Activated CD8-positive, alpha-beta T cell treated with anti-CD3 and anti-CD28 coated beads for 36 hours (primary cell): Measurements from ENCODE around the gene SUOX. TPM values are rescaled to one million over a fixed set of nuclear protein-coding genes. Genes with fewer than 3 reads are reported as not detected.
A peak's percentile ranks its signal among the peaks of the same experiment; 100 is the strongest.

Source experiments
- ATAC-seq: fragments of 200-7000 bp; cut with Tn5 transposase; one replicate; pipeline ENCODE4 v1.10.0; 2021; ENCODE audit warnings: mild to moderate bottlenecking, moderate library complexity
- CTCF ChIA-PET: fragments of 350-600 bp; sonication (Branson Sonifier 250); formaldehyde crosslinking; loops from one replicate; lab custom pipeline; 2021; ENCODE audit warnings: antibody characterized with exemption; lab: Charles Lee
- POLR2A ChIA-PET: fragments of 350-600 bp; sonication (Branson Sonifier 250); formaldehyde crosslinking; loops from one replicate; lab custom pipeline; 2021; ENCODE audit warnings: antibody characterized with exemption; lab: Charles Lee
- DNase-seq: peaks from one replicate; pipeline ENCODE4 v3.0.0-alpha.2; 2020
- H3K27ac Mint-ChIP-seq: one replicate; pipeline ENCODE4 v1.8.0; 2021; ENCODE audit warnings: mild to moderate bottlenecking, mixed read lengths
- H3K27me3 Mint-ChIP-seq: one replicate; pipeline ENCODE4 v1.8.0; 2021; ENCODE audit warnings: mixed read lengths
- H3K36me3 Mint-ChIP-seq: one replicate; pipeline ENCODE4 v1.8.0; 2021; ENCODE audit warnings: low read depth, mixed read lengths
- H3K4me1 Mint-ChIP-seq: one replicate; pipeline ENCODE4 v1.8.0; 2021; ENCODE audit warnings: low read depth, mixed read lengths
- H3K4me3 Mint-ChIP-seq: one replicate; pipeline ENCODE4 v1.8.0; 2021; ENCODE audit warnings: mild to moderate bottlenecking, moderate library complexity, mixed read lengths
- H3K9me3 Mint-ChIP-seq: one replicate; pipeline ENCODE4 v1.8.0; 2021; ENCODE audit warnings: mixed read lengths
- intact Hi-C: fragments of 100-400 bp; cut with micrococcal nuclease; formaldehyde crosslinking; loops from one replicate; pipeline ENCODE4 v1.10.0; 2022
- total RNA-seq, 2 experiments: library from RNA; stranded (reverse); gene quantifications; one replicate each; pipeline ENCODE4 v1.2.3, GENCODE V29; 2021
- TF ChIP-seq, protein P1 (sequence below): fragments of 200-600 bp; IDR thresholded peaks from one replicate; pipeline ENCODE4 v1.8.0; 2022; ENCODE audit warnings: antibody characterized with exemption, mild to moderate bottlenecking

SUOX gene
- total RNA-seq, 2 experiments from 2014 or later: 4.6 to 6.2 TPM

DNA sequence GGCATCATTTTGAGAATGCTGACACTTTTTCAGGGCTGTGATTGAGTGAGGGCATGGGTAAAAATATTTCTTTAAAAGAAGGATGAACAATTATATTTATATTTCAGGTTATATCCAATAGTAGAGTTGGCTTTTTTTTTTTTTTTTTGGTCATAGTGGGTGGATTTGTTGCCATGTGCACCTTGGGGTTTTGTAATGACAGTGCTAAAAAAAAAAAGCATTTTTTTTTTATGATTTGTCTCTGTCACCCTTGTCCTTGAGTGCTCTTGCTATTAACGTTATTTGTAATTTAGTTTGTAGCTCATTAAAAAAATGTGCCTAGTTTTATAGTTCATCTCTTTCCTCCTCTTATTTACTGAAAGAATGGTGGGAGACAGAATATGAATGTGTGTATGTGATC is 24.6 kb upstream of the SUOX start:
- Mint-ChIP-seq H3K9me3 (no peaks in the 10 kb centered on the region), H3K4me1 (peaks cover 33% of the 10 kb centered on the region), H3K27ac (no peak overlapping the region), H3K36me3 (peaks cover 30% of the 10 kb centered on the region), H3K27me3 (no peaks in the 10 kb centered on the region), H3K4me3 (no peak overlapping the region)
- DNase-seq: no peak
- ChIA-PET POLR2A (interaction anchor here (1.6 kb wide), 1 partner anchor 137 kb away, joined by 3 read pairs; no protein-coding TSS in a partner anchor), CTCF (no interaction called here)
- intact Hi-C loops: loop anchor here (2.0 to 10.0 kb wide), 2 partner anchors 44 to 238 kb away; no protein-coding TSS in a partner anchor
- TF ChIP-seq, protein P1, sequence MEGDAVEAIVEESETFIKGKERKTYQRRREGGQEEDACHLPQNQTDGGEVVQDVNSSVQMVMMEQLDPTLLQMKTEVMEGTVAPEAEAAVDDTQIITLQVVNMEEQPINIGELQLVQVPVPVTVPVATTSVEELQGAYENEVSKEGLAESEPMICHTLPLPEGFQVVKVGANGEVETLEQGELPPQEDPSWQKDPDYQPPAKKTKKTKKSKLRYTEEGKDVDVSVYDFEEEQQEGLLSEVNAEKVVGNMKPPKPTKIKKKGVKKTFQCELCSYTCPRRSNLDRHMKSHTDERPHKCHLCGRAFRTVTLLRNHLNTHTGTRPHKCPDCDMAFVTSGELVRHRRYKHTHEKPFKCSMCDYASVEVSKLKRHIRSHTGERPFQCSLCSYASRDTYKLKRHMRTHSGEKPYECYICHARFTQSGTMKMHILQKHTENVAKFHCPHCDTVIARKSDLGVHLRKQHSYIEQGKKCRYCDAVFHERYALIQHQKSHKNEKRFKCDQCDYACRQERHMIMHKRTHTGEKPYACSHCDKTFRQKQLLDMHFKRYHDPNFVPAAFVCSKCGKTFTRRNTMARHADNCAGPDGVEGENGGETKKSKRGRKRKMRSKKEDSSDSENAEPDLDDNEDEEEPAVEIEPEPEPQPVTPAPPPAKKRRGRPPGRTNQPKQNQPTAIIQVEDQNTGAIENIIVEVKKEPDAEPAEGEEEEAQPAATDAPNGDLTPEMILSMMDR: no peak
- no peak for ATAC-seq

DNA sequence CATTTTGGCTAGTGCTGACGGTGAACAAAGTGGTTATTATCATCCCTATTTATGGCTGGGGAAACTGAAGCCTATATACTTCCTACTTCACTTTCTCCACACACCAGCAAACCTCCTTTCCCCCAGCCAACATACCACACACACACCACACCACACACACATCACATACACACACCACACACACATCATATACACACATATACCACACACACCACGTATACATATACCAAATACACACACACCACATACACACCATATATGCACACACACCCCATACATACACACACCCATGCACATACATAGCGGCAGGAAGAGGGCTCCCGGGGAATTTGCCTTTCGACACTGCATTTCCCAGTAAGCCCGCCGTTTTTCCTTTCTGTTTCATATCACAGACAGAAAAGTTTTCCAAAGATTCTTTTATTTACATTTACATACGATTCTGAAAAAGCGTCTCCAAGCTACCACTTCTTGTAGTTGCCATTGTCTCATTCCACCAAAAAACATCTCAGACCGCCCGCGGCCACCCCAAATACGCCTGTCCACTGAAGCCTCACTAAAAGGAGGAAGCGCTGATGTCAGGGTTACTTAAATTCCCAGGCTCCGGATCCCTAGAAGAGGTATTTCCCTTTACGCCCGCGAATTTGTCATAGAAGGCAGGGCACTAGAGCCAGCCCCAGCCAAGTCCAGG is 24.0 kb upstream of the SUOX start:
- Mint-ChIP-seq H3K27ac (no peak overlapping the region), H3K27me3 (no peaks in the 10 kb centered on the region), H3K4me3 (no peak overlapping the region), H3K36me3 (peaks cover 24% of the 10 kb centered on the region), H3K9me3 (no peaks in the 10 kb centered on the region), H3K4me1 (peaks cover 31% of the 10 kb centered on the region)
- TF ChIP-seq, protein P1: no peak
- ChIA-PET POLR2A (interaction anchor here (0.6 to 2.5 kb wide), 17 partner anchors 9 to 217 kb away, joined by 3 to 10 read pairs (median 3); partner anchors contain the start of genes PA2G4 and SMARCC2), CTCF (interaction anchor here (0.9 to 2.7 kb wide), 16 partner anchors 10 to 243 kb away, joined by 3 to 27 read pairs (median 4); partner anchors contain the start of genes ORMDL2, PYM1, SARNP and ZC3H10)
- intact Hi-C loops: loop anchor here (2.0 to 10.0 kb wide), 2 partner anchors 44 to 238 kb away; no protein-coding TSS in a partner anchor
- ATAC-seq (no peak), DNase-seq (no peak)

DNA sequence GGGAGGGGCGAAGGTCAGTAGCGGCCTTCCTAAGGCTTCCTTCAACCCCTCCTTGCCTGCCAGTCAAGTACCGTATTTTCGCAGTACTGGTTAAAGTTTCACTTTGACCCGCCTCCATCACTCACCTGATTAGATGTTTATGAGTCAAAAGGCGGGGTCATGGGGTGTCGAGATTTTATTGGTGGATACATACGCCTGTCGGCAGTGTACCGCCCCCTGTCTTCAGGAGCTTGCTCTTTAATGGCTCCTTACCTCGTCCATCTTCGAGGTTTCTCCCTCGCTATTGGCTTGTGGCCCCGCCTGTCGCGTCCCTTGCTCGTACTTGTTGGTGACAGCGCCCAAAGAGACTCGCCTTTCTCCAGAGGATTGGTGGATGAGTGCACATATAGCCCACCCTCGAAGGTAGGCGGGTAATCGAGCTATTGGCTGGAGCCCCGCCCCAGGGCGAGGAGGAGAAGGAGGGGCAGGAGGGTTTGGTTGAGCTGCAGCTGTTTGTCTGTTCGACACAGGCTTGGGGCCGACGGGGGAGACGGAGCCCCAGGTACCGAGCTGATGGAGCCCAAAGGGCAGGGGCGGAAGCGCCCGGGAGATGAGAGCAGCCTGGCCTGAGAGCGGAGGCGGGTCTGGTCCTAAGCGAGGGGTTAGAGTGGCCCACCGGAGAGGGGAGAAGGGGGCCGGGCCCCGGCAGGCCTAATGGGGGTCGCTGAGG is 23.3 kb upstream of the SUOX start, which contains the start of gene RAB5B:
RAB5B (plus strand) TSS at position 480 of the 709 bp plus-strand sequence. CDS start 12,883 bp downstream, outside the sequence.
- peak; percentile 93 for ATAC-seq
- Mint-ChIP-seq H3K27me3 (no peaks in the 10 kb centered on the region), H3K36me3 (peaks cover 22% of the 10 kb centered on the region), H3K27ac (no peak within 1 kb of the TSS), H3K4me1 (peaks cover 24% of the 10 kb centered on the region), H3K4me3 (no peak within 1 kb of the TSS), H3K9me3 (no peaks in the 10 kb centered on the region)
- intact Hi-C loops: loop anchor here (2.0 to 10.0 kb wide), 2 partner anchors 45 to 239 kb away; no protein-coding TSS in a partner anchor
- TF ChIP-seq, protein P1: no peak
- DNase-seq: peak; percentile 99
- ChIA-PET POLR2A (interaction anchor here (0.6 to 2.5 kb wide), 23 partner anchors 8 to 365 kb away, joined by 3 to 10 read pairs (median 4); partner anchors contain the start of genes IL23A, PA2G4 and SMARCC2), CTCF (interaction anchor here (0.9 to 2.7 kb wide), 22 partner anchors 9 to 244 kb away, joined by 3 to 27 read pairs (median 4); partner anchors contain the start of genes ERBB3, ORMDL2, PYM1 and SARNP)

DNA sequence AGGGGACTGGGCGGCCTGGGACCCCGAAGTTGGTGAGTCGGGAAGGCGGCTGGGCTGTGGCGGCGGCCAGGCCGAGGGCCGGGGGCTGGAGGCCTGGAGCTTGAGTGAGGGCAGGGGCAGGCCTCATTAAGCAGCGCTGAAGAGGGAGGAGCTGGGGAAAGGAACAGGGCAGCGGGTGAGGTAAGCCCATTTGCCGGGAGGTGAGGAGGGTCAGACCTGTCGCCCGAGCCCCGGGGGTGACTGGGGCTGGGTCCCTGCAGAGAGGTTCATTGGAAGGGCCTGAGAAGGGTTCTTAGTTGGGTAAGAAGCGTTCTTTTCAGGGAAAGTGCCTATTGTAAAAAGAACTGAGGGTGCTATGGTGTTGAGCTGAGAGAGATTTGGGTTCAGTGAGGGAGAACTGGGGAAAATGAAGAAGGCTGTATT is 22.8 kb upstream of the SUOX start:
- ChIA-PET POLR2A (interaction anchor here (0.8 to 2.5 kb wide), 21 partner anchors 8 to 365 kb away, joined by 3 to 10 read pairs (median 4); partner anchors contain the start of genes IL23A, PA2G4 and SMARCC2), CTCF (interaction anchor here (0.8 to 2.7 kb wide), 25 partner anchors 8 to 248 kb away, joined by 3 to 27 read pairs (median 4); partner anchors contain the start of genes ERBB3, ORMDL2, PYM1 and RNF41)
- H3K4me1 Mint-ChIP-seq: peaks cover 26% of the 10 kb centered on the region
- no peak overlapping the region for H3K4me3 Mint-ChIP-seq
- no peaks in the 10 kb centered on the region for H3K27me3 Mint-ChIP-seq
- ATAC-seq: no peak
- no peak overlapping the region for H3K27ac Mint-ChIP-seq
- H3K36me3 Mint-ChIP-seq: peaks cover 17% of the 10 kb centered on the region
- TF ChIP-seq, protein P1: no peak
- peak; percentile 52 for DNase-seq
- intact Hi-C loops: loop anchor here (10.0 kb wide), 1 partner anchor 240 kb away; no protein-coding TSS in a partner anchor
- no peaks in the 10 kb centered on the region for H3K9me3 Mint-ChIP-seq
